Stimulated activated CD4-positive, alpha-beta T cell treated with anti-CD3 and anti-CD28 coated beads, Interleukin-1b, Interleukin-23, amount 100 ng/mL, for 48 hours (primary cell): Measurements from ENCODE around the gene TTYH1.

Experiments used
- DNase-seq: peaks from one replicate; pipeline ENCODE4 v3.0.0-alpha.2; 2020

Gene TTYH1

DNA sequence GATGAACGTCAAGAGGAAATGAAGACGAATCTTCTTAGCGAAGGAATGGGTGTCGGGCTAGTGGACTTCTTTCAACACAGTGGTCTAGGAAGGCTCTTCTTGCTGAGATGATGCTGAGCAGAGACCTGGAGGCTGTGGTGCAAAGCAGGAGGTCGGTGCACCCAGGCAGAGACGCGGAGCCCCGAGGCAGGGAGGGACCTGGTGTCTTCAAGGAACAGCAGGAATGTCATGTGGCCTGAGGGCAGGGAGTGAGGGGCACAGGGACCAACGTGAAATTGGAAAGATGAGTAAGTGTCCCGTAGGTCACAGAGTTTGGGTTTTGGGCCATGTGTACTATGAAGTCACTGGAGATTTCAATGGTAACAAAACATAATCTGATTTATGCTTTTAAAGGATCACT lies 69.2 kb downstream of the TTYH1 start:
- no peak for DNase-seq

DNA sequence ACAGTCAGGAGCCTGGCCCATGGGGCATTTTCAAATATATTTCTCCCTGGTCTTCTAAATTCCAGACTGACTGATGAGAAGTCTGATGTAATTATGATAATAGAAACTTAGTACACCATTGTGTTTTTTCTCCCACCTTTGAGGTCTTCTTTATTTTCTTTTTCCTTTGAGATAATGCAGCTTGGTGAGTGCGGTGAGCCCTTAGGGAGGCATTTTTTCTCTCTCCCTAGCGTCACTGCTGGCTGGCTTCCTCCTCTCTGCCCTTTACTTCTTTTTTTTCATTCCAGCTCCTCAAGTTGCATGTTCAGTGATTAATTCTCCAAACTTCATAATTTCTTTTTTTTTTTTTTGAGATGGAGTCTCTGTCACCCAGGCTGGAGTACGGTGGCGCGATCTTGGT lies 70.6 kb downstream of the TTYH1 start:
- no peak for DNase-seq
